AG04449 (cell line): Measurements from ENCODE around the gene OR51D1.

Source experiments
- CTCF ChIA-PET: fragments of 350-600 bp; formaldehyde crosslinking; extraction: SDS; loops from one replicate; lab custom pipeline; 2021; ENCODE audit warnings: antibody characterized with exemption; lab: Yijun Ruan, JAX
- POLR2A ChIA-PET: fragments of 400-600, 350-600 bp; formaldehyde crosslinking; extraction: SDS; loops from one replicate; lab custom pipeline; 2020; ENCODE audit warnings: antibody characterized with exemption, inconsistent platforms; lab: Yijun Ruan, JAX
- DNase-seq: peaks from one replicate; pipeline ENCODE4 v3.0.0-alpha.2; 2010; ENCODE audit warnings: low read depth, low spot score
- H3K4me3 ChIP-seq: 2 replicates; pipeline ENCODE4 v1.5.1; 2011; ENCODE audit warnings: low read depth, mild to moderate bottlenecking, control low read depth, low read length
- CTCF ChIP-seq: IDR thresholded peaks from one replicate; pipeline ENCODE4 v1.5.1; 2011; ENCODE audit warnings: mild to moderate bottlenecking, moderate library complexity, low read length, control low read depth, inconsistent platforms; ENCODE audit not compliant: insufficient read depth; ENCODE audit errors: missing control alignments

The OR51D1 gene

GRCh38 chr11:4642043-4642442 is 4.8 kb downstream of the OR51D1 start:
- H3K4me3 ChIP-seq: no peak overlapping the region
- no peak for DNase-seq
- no peak for TF ChIP-seq CTCF
- ChIA-PET POLR2A (no interaction called here), CTCF (interaction anchor here (1.7 kb wide), 1 partner anchor 16 kb away, joined by 3 read pairs; no protein-coding TSS in a partner anchor)

GRCh38 chr11:4643076-4643475 is 5.8 kb downstream of the OR51D1 start:
- CTCF ChIA-PET: interaction anchor here (2.0 kb wide), 1 partner anchor 17 kb away, joined by 4 read pairs; no protein-coding TSS in a partner anchor
- no peak overlapping the region for H3K4me3 ChIP-seq
- POLR2A ChIA-PET: no interaction called here
- no peak for DNase-seq
- no peak for TF ChIP-seq CTCF

GRCh38 chr11:4643682-4644081 is 6.4 kb downstream of the OR51D1 start, which contains the start of gene OR51E1:
OR51E1 (plus strand) TSS chr11:4643982; CDS start chr11:4652527, 8,545 bp downstream.
- H3K4me3 ChIP-seq: no peak within 1 kb of the TSS
- DNase-seq: no peak
- no peak for TF ChIP-seq CTCF
- ChIA-PET CTCF (interaction anchor here (2.0 kb wide), 1 partner anchor 17 kb away, joined by 4 read pairs; no protein-coding TSS in a partner anchor), POLR2A (no interaction called here)

GRCh38 chr11:4644233-4644632 is 7.0 kb downstream of the OR51D1 start:
- no peak overlapping the region for H3K4me3 ChIP-seq
- ChIA-PET CTCF (interaction anchor here (2.0 kb wide), 1 partner anchor 18 kb away, joined by 4 read pairs; no protein-coding TSS in a partner anchor), POLR2A (no interaction called here)
- TF ChIP-seq CTCF: no peak
- DNase-seq: no peak

GRCh38 chr11:4645974-4646373 is 8.7 kb downstream of the OR51D1 start:
- DNase-seq: no peak
- H3K4me3 ChIP-seq: no peak overlapping the region
- TF ChIP-seq CTCF: no peak
- ChIA-PET POLR2A (no interaction called here), CTCF (interaction anchor here (1.0 to 4.8 kb wide), 3 partner anchors 9 to 20 kb away, joined by 3 to 39 read pairs (median 3); partner anchors contain the start of gene OR51D1)

GRCh38 chr11:4647766-4648165 is 10.5 kb downstream of the OR51D1 start:
- ChIA-PET CTCF (interaction anchor here (1.7 to 4.8 kb wide), 2 partner anchors 11 to 22 kb away, joined by 6 to 39 read pairs; partner anchors contain the start of gene OR51D1), POLR2A (no interaction called here)
- no peak for TF ChIP-seq CTCF
- DNase-seq: no peak
- no peak overlapping the region for H3K4me3 ChIP-seq
